IPS-15b (cell line): ENCODE data around the gene NABP1.

Experiments used
- H3K27me3 ChIP-seq: one replicate; pipeline ENCODE4 v1.6.1; 2013; ENCODE audit warnings: low read length; ENCODE audit not compliant: control insufficient read depth, insufficient read depth
- H3K36me3 ChIP-seq: one replicate; pipeline ENCODE4 v1.6.1; 2013; ENCODE audit warnings: low read length; ENCODE audit not compliant: control insufficient read depth, insufficient read depth
- H3K4me1 ChIP-seq: one replicate; pipeline ENCODE4 v1.6.1; 2013; ENCODE audit warnings: mild to moderate bottlenecking, low read length; ENCODE audit not compliant: control insufficient read depth, insufficient read depth
- H3K4me3 ChIP-seq: one replicate; pipeline ENCODE4 v1.5.1; 2013; ENCODE audit warnings: low read depth, low read length
- H3K9ac ChIP-seq: one replicate; pipeline ENCODE4 v1.6.1; 2013; ENCODE audit warnings: low read depth, mild to moderate bottlenecking, low read length
- H3K9me3 ChIP-seq: one replicate; pipeline ENCODE4 v1.6.1; 2013; ENCODE audit warnings: mild to moderate bottlenecking, low read length; ENCODE audit not compliant: control insufficient read depth, insufficient read depth

NABP1 gene

GRCh38 chr2:191653667-191654391, 24.1 kb upstream of the NABP1 start:
- H3K9ac ChIP-seq = no peak overlapping the region
- H3K9me3 ChIP-seq = no peaks in the 10 kb centered on the region
- H3K4me1 ChIP-seq = no peaks in the 10 kb centered on the region
- H3K27me3 ChIP-seq = no peaks in the 10 kb centered on the region
- no peak overlapping the region for H3K4me3 ChIP-seq
- H3K36me3 ChIP-seq = no peaks in the 10 kb centered on the region

GRCh38 chr2:191656391-191656790, 21.5 kb upstream of the NABP1 start:
- H3K9me3 ChIP-seq = no peaks in the 10 kb centered on the region
- H3K27me3 ChIP-seq = no peaks in the 10 kb centered on the region
- H3K36me3 ChIP-seq = no peaks in the 10 kb centered on the region
- H3K9ac ChIP-seq = no peak overlapping the region
- no peak overlapping the region for H3K4me3 ChIP-seq
- no peaks in the 10 kb centered on the region for H3K4me1 ChIP-seq

GRCh38 chr2:191656792-191657191, 21.1 kb upstream of the NABP1 start:
- no peaks in the 10 kb centered on the region for H3K9me3 ChIP-seq
- H3K4me3 ChIP-seq = no peak overlapping the region
- no peak overlapping the region for H3K9ac ChIP-seq
- no peaks in the 10 kb centered on the region for H3K36me3 ChIP-seq
- no peaks in the 10 kb centered on the region for H3K27me3 ChIP-seq
- H3K4me1 ChIP-seq = no peaks in the 10 kb centered on the region

- H3K4me3 ChIP-seq = no peak overlapping the region
- no peaks in the 10 kb centered on the region for H3K27me3 ChIP-seq
- no peaks in the 10 kb centered on the region for H3K9me3 ChIP-seq
- H3K4me1 ChIP-seq = no peaks in the 10 kb centered on the region
- H3K36me3 ChIP-seq = no peaks in the 10 kb centered on the region
- H3K9ac ChIP-seq = no peak overlapping the region
These were observed 20.0 kb upstream of the NABP1 start for GRCh38 chr2:191657977-191658376.

GRCh38 chr2:191659198-191659597, 18.7 kb upstream of the NABP1 start:
- Histone ChIP-seq H3K4me1 (no peaks in the 10 kb centered on the region), H3K9me3 (no peaks in the 10 kb centered on the region)

GRCh38 chr2:191660575-191660974, 17.4 kb upstream of the NABP1 start:
- Histone ChIP-seq H3K4me1 (no peaks in the 10 kb centered on the region), H3K27me3 (no peaks in the 10 kb centered on the region), H3K36me3 (no peaks in the 10 kb centered on the region), H3K9ac (no peak overlapping the region), H3K4me3 (no peak overlapping the region), H3K9me3 (no peaks in the 10 kb centered on the region)

More at GRCh38 chr2:191659198-191659597, 18.7 kb upstream of the NABP1 start:
- no peak overlapping the region for H3K9ac ChIP-seq
- H3K36me3 ChIP-seq = no peaks in the 10 kb centered on the region
- H3K27me3 ChIP-seq = no peaks in the 10 kb centered on the region
- no peak overlapping the region for H3K4me3 ChIP-seq

GRCh38 chr2:191661097-191661924, 16.6 kb upstream of the NABP1 start:
- Histone ChIP-seq H3K4me3 (no peak overlapping the region), H3K27me3 (no peaks in the 10 kb centered on the region), H3K4me1 (no peaks in the 10 kb centered on the region), H3K9ac (no peak overlapping the region), H3K36me3 (no peaks in the 10 kb centered on the region), H3K9me3 (no peaks in the 10 kb centered on the region)

GRCh38 chr2:191664823-191665677, 12.9 kb upstream of the NABP1 start:
- H3K36me3 ChIP-seq = no peaks in the 10 kb centered on the region
- no peak overlapping the region for H3K4me3 ChIP-seq
- no peaks in the 10 kb centered on the region for H3K27me3 ChIP-seq
- no peak overlapping the region for H3K9ac ChIP-seq
- H3K9me3 ChIP-seq = no peaks in the 10 kb centered on the region
- H3K4me1 ChIP-seq = no peaks in the 10 kb centered on the region

- no peaks in the 10 kb centered on the region for H3K27me3 ChIP-seq
- no peak overlapping the region for H3K9ac ChIP-seq
- no peaks in the 10 kb centered on the region for H3K9me3 ChIP-seq
- no peak overlapping the region for H3K4me3 ChIP-seq
- H3K4me1 ChIP-seq = no peaks in the 10 kb centered on the region
- H3K36me3 ChIP-seq = no peaks in the 10 kb centered on the region
These were observed 11.7 kb upstream of the NABP1 start for GRCh38 chr2:191666226-191666625.

GRCh38 chr2:191666732-191667131, 11.2 kb upstream of the NABP1 start:
- H3K36me3 ChIP-seq = no peaks in the 10 kb centered on the region
- no peaks in the 10 kb centered on the region for H3K27me3 ChIP-seq
- no peaks in the 10 kb centered on the region for H3K9me3 ChIP-seq
- no peak overlapping the region for H3K4me3 ChIP-seq
- H3K4me1 ChIP-seq = no peaks in the 10 kb centered on the region
- no peak overlapping the region for H3K9ac ChIP-seq

GRCh38 chr2:191670076-191670475, 7.9 kb upstream of the NABP1 start:
- Histone ChIP-seq H3K9me3 (no peaks in the 10 kb centered on the region), H3K4me1 (no peaks in the 10 kb centered on the region), H3K27me3 (no peaks in the 10 kb centered on the region), H3K9ac (no peak overlapping the region), H3K4me3 (no peak overlapping the region), H3K36me3 (no peaks in the 10 kb centered on the region)
